HG02973 (cell line): Measurements from ENCODE around the gene SAMD13.

Experiments used
- ATAC-seq: cut with Tn5 transposase; IDR thresholded peaks from one replicate; pipeline ENCODE4 v1.9.1; 2021; ENCODE audit warnings: moderate library complexity; ENCODE audit not compliant: unreplicated experiment

Gene SAMD13

GRCh38 chr1:84339503-84339902 is 38.0 kb downstream of the SAMD13 start:
- no peak for ATAC-seq

GRCh38 chr1:84344286-84344685 is 42.8 kb downstream of the SAMD13 start:
- no peak for ATAC-seq

- no peak for ATAC-seq
Measured at GRCh38 chr1:84345220-84345619, 43.7 kb downstream of the SAMD13 start.

GRCh38 chr1:84347271-84347931 is 45.9 kb downstream of the SAMD13 start:
- no peak for ATAC-seq

GRCh38 chr1:84347932-84348555 is 46.5 kb downstream of the SAMD13 start:
- no peak for ATAC-seq

- ATAC-seq = no peak
Measured at GRCh38 chr1:84348759-84349158, 47.3 kb downstream of the SAMD13 start.

- no peak for ATAC-seq
Measured at GRCh38 chr1:84350104-84350503, 48.6 kb downstream of the SAMD13 start.

- ATAC-seq = no peak
Measured at GRCh38 chr1:84350550-84350949, 49.0 kb downstream of the SAMD13 start.

GRCh38 chr1:84352298-84353106 is 51.0 kb downstream of the SAMD13 start:
- no peak for ATAC-seq

GRCh38 chr1:84353695-84354094 is 52.2 kb downstream of the SAMD13 start:
- no peak for ATAC-seq

- no peak for ATAC-seq
Measured at GRCh38 chr1:84355556-84355955, 54.0 kb downstream of the SAMD13 start.

- ATAC-seq = no peak
Measured at GRCh38 chr1:84356881-84357280, 55.4 kb downstream of the SAMD13 start.

GRCh38 chr1:84358695-84359094 is 57.2 kb downstream of the SAMD13 start:
- ATAC-seq = no peak

- no peak for ATAC-seq
Measured at GRCh38 chr1:84360316-84360715, 58.8 kb downstream of the SAMD13 start.

GRCh38 chr1:84361796-84362195 is 60.3 kb downstream of the SAMD13 start:
- ATAC-seq = no peak

- ATAC-seq = no peak
Measured at GRCh38 chr1:84363019-84363418, 61.5 kb downstream of the SAMD13 start.

- no peak for ATAC-seq
Measured at GRCh38 chr1:84363622-84364021, 62.1 kb downstream of the SAMD13 start.

GRCh38 chr1:84365225-84366221 is 64.0 kb downstream of the SAMD13 start:
- no peak for ATAC-seq

GRCh38 chr1:84366786-84367185 is 65.3 kb downstream of the SAMD13 start:
- ATAC-seq = no peak

GRCh38 chr1:84367219-84367618 is 65.7 kb downstream of the SAMD13 start:
- ATAC-seq = no peak

GRCh38 chr1:84368441-84368840 is 66.9 kb downstream of the SAMD13 start:
- ATAC-seq = no peak
